Spleen (tissue), 11 donors: Measurements from ENCODE around the gene TENM4. TPM values are rescaled to one million over a fixed set of nuclear protein-coding genes. Genes with fewer than 3 reads are reported as not detected.

Source experiments
- DNase-seq: peaks from one replicate; pipeline ENCODE4 v3.0.0-alpha.2; 2020
- H3K27ac ChIP-seq, 8 donors: fragments of 200-600 bp; sonication (generic) in 7 of 8; 1 replicate in 4 of 8; 2 replicates in 4 of 8; pipeline versions ENCODE4 v1.5.0 to v1.8.0; 2016 to 2021; ENCODE audit warnings: inconsistent platforms in 4 of 8, mild to moderate bottlenecking in 4 of 8, moderate library complexity in 1 of 8
- H3K27me3 ChIP-seq, 7 donors: fragments of 200-600 bp; sonication (generic) in 6 of 7; replicated peaks in 1 of 7; 1 replicate in 4 of 7; 2 replicates in 3 of 7; pipeline versions ENCODE4 v1.5.0 to v1.8.0; 2016 to 2021; ENCODE audit warnings: inconsistent platforms in 3 of 7, mild to moderate bottlenecking in 1 of 7
- H3K36me3 ChIP-seq, 6 donors: fragments of 200-600 bp; sonication (generic) in 5 of 6; 1 replicate in 4 of 6; 2 replicates in 2 of 6; pipeline versions ENCODE4 v1.5.0 to v1.8.0; 2016 to 2021; ENCODE audit warnings: inconsistent platforms in 2 of 6
- H3K4me1 ChIP-seq, 6 donors: fragments of 200-600 bp; sonication (generic) in 5 of 6; 1 replicate in 3 of 6; 2 replicates in 3 of 6; pipeline versions ENCODE4 v1.5.0 to v1.8.0; 2016 to 2021; ENCODE audit warnings: inconsistent platforms in 3 of 6
- H3K4me3 ChIP-seq, 8 donors: fragments of 200-600 bp; sonication (generic) in 7 of 8; 1 replicate in 4 of 8; 2 replicates in 4 of 8; pipeline versions ENCODE4 v1.5.0 to v1.8.0; 2016 to 2021; ENCODE audit warnings: inconsistent platforms in 4 of 8, mild to moderate bottlenecking in 4 of 8, moderate library complexity in 2 of 8
- H3K9me3 ChIP-seq, 8 donors: fragments of 200-600 bp; sonication (generic) in 7 of 8; 1 replicate in 4 of 8; 2 replicates in 4 of 8; pipeline versions ENCODE4 v1.5.0 to v1.8.0; 2016 to 2021; ENCODE audit warnings: inconsistent platforms in 4 of 8
- POLR2A ChIP-seq, 3 donors: fragments of 450-650 bp; IDR thresholded peaks; one replicate each; pipeline ENCODE4 v1.5.1; 2017; ENCODE audit warnings: antibody characterized with exemption in 3 of 3, mild to moderate bottlenecking in 1 of 3
- POLR2AphosphoS5 ChIP-seq, 3 donors: sonication (generic); formaldehyde crosslinking; IDR thresholded peaks; one replicate each; pipeline ENCODE4 v1.5.1; 2017; ENCODE audit warnings: antibody characterized with exemption in 3 of 3
- WGBS, 5 donors: extraction: QIAGEN DNeasy Blood & Tissue Kit in 3 of 5; methylation state at CpG; one replicate each; pipeline versions ENCODE4 v1.1.5 to v1.1.7; 2013 to 2018; 5-methylcytosine and 5-hydroxymethylcytosine counted together
- intact Hi-C: fragments of 100-400 bp; cut with DNase I; formaldehyde crosslinking; loops from one replicate; pipeline ENCODE4 v1.15.0; 2023; ENCODE audit warnings: low total_unique reads
- polyA plus RNA-seq, 3 donors: library from polyadenylated mRNA; stranded (reverse); fragments of 200-250 nt; gene quantifications; one replicate each; pipeline ENCODE4 v1.2.1, GENCODE V29; 2013
- total RNA-seq, 7 donors: library from RNA; depleted of rRNA in 3 of 7; stranded (reverse); fragments of >200 nt in 3 of 7; fragmentation: NEBNext Ultra II Directional in 4 of 7; extraction: Animal tissue kit (Norgen Biotek cat#: 25700) in 4 of 7; gene quantifications; one replicate each; pipeline versions ENCODE4 v1.1.0 to v1.2.1, GENCODE V29; 2016 to 2021
- TF ChIP-seq, protein P1 (sequence below), 11 experiments: fragments of 200-600 bp in 7 of 11; fragments of 450-650 bp in 4 of 11; sonication (generic) in 4 of 11; IDR thresholded peaks in 8 of 11; conservative IDR thresholded peaks in 3 of 11; 1 replicate in 7 of 11; 2 replicates in 4 of 11; pipeline versions ENCODE4 v1.4.0 to v1.8.0; 2016 to 2021; ENCODE audit warnings: antibody characterized with exemption in 11 of 11, inconsistent platforms in 4 of 11, mild to moderate bottlenecking in 1 of 11
- donor health status: healthy with polysubstance abuse.
- donor health status: DM: no; HTN: no; CAD: no; lungs with moderate emphysema.
- donor health status: DM: no; HTN: no; CAD: no.
- donor health status: Bipolar disorder and iron deficiency.
- donor health status: healthy.
- donor health status: DM: no; HTN: no; CAD: no.
- donor health status: DM: yes; HTN: yes; CAD: no.

The TENM4 gene
- total and polyA plus RNA-seq, 10 donors: 0.09 to 4.5 (median 1.2) TPM

DNA sequence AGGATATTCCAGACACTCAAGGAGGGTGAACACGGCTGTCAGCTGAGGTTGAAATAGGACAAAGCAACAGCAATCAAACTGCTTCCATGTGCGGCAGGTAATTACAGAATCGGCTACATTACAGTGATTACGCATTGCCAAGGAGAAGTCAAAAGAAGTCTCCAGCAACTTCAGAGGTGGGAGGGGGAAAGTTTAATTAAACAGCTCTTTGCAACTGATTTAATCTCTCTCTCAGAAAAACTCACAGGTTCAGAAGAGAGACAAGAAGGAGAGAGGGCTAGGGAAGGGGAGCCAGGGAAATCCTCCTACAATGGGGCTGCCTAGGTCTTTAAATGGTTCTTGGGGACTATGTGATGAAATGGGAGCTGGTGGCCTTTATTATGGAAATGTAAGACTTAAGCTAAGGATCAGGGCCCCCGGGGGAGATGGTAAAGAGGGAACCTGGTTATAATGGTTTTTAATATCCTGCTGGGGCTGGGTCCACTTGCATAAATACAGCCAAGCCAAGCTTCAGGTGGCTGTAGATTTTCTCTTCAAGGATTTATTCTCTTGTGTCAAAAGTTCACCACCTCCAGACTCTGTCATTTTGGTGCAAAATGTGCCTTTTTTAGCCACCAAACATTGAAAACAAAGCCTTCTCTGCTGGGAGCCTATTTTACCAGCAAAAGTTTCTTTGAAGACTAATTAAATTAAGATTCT is 511.5 kb downstream of the TENM4 start:
- WGBS, 5 donors: 59 to 68% (median 64%) methylated on average over 5 of the region's 5 CpGs
- Histone ChIP-seq H3K27me3 (peaks cover 0 to 23% (median 0%) of the 10 kb centered on the region in 7 donors), H3K9me3 (no peaks in the 10 kb centered on the region), H3K4me3 (no peak overlapping the region), H3K36me3 (no peaks in the 10 kb centered on the region), H3K27ac (no peak overlapping the region), H3K4me1 (no peaks in the 10 kb centered on the region)
- DNase-seq: no peak
- intact Hi-C loops: no loop called here
- TF ChIP-seq POLR2AphosphoS5 (IDR thresholded peaks at IDR 0.05) (no peak), POLR2A (IDR thresholded peaks at IDR 0.05) (no peak)
- TF ChIP-seq, protein P1, sequence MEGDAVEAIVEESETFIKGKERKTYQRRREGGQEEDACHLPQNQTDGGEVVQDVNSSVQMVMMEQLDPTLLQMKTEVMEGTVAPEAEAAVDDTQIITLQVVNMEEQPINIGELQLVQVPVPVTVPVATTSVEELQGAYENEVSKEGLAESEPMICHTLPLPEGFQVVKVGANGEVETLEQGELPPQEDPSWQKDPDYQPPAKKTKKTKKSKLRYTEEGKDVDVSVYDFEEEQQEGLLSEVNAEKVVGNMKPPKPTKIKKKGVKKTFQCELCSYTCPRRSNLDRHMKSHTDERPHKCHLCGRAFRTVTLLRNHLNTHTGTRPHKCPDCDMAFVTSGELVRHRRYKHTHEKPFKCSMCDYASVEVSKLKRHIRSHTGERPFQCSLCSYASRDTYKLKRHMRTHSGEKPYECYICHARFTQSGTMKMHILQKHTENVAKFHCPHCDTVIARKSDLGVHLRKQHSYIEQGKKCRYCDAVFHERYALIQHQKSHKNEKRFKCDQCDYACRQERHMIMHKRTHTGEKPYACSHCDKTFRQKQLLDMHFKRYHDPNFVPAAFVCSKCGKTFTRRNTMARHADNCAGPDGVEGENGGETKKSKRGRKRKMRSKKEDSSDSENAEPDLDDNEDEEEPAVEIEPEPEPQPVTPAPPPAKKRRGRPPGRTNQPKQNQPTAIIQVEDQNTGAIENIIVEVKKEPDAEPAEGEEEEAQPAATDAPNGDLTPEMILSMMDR (IDR thresholded peaks at IDR 0.05 in 8 of 11, conservative IDR thresholded peaks at IDR 0.05 in 3 of 11): no peak

GRCh38 chr11:78927511-78927910 is 513.3 kb downstream of the TENM4 start:
- WGBS, 5 donors: 77 to 93% (median 88%) methylated on average over 3 of the region's 3 CpGs
- Histone ChIP-seq H3K9me3 (no peaks in the 10 kb centered on the region), H3K4me1 (no peaks in the 10 kb centered on the region), H3K4me3 (no peak overlapping the region), H3K27me3 (peaks cover 0 to 30% (median 0%) of the 10 kb centered on the region in 7 donors), H3K36me3 (no peaks in the 10 kb centered on the region), H3K27ac (no peak overlapping the region)
- no peak for DNase-seq
- TF ChIP-seq POLR2AphosphoS5 (IDR thresholded peaks at IDR 0.05) (no peak), POLR2A (IDR thresholded peaks at IDR 0.05) (no peak)
- TF ChIP-seq, protein P1 (IDR thresholded peaks at IDR 0.05 in 8 of 11, conservative IDR thresholded peaks at IDR 0.05 in 3 of 11): no peak
- intact Hi-C loops: no loop called here

- H3K4me1 ChIP-seq: no peaks in the 10 kb centered on the region
- DNase-seq: no peak
- 64 to 81% (median 70%) methylated on average over 2 of the region's 2 CpGs for WGBS, 5 donors
- no peak overlapping the region for H3K4me3 ChIP-seq
- no peak overlapping the region for H3K27ac ChIP-seq
- TF ChIP-seq, protein P1 (IDR thresholded peaks at IDR 0.05 in 8 of 11, conservative IDR thresholded peaks at IDR 0.05 in 3 of 11): no peak
- no peak for TF ChIP-seq POLR2AphosphoS5 (IDR thresholded peaks at IDR 0.05)
- no peak for TF ChIP-seq POLR2A (IDR thresholded peaks at IDR 0.05)
- H3K9me3 ChIP-seq: no peaks in the 10 kb centered on the region
- peaks cover 0 to 34% (median 0%) of the 10 kb centered on the region in 7 donors for H3K27me3 ChIP-seq
- no peaks in the 10 kb centered on the region for H3K36me3 ChIP-seq
- intact Hi-C loops: no loop called here
Observed at GRCh38 chr11:78926633-78927338, 514.0 kb downstream of the TENM4 start.

DNA sequence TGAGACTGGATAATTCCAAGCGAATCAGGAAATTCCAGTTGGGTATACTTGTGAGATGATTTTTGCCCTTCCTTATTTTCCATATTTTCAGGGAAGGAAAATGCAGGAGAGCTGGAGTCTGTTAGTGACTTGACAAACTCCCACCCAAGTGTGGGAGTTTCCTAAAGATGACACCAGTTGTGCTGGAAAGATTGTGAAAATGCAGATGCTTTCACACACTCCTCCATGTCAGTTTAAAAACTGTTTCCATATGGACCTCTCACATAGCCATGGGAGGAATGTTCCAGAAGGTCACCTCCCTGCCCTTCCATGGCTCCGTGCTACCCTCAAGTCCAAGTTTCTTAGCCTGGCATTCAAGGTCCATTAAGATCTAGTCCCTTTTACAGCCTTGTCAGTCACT is 515.4 kb downstream of the TENM4 start:
- no peak overlapping the region for H3K27ac ChIP-seq
- H3K9me3 ChIP-seq: no peaks in the 10 kb centered on the region
- TF ChIP-seq POLR2A (IDR thresholded peaks at IDR 0.05): no peak
- TF ChIP-seq, protein P1 (IDR thresholded peaks at IDR 0.05 in 8 of 11, conservative IDR thresholded peaks at IDR 0.05 in 3 of 11): no peak
- TF ChIP-seq POLR2AphosphoS5 (IDR thresholded peaks at IDR 0.05): no peak
- peaks cover 0 to 42% (median 0%) of the 10 kb centered on the region in 7 donors for H3K27me3 ChIP-seq
- intact Hi-C loops: no loop called here
- WGBS, 5 donors: 73 to 81% (median 78%) methylated on average over 2 of the region's 2 CpGs
- H3K4me3 ChIP-seq: no peak overlapping the region
- no peaks in the 10 kb centered on the region for H3K36me3 ChIP-seq
- no peaks in the 10 kb centered on the region for H3K4me1 ChIP-seq
- DNase-seq: no peak
